Measurements from ENCODE around the gene CNTN4.

The CNTN4 gene

GRCh38 chr3:2958551-2958950 lies 859.9 kb downstream of the CNTN4 start:
- no peak for TF ChIP-seq CTCF (IDR thresholded peaks at IDR 0.05; ENCODE audit: low read depth, low read length, missing control alignments)
- in situ Hi-C loops (cut with HindIII; ENCODE audit: low pct_ligation_motif_present, low sequenced_read_pairs) = no loop called here
- no peak overlapping the region for H3K4me3 ChIP-seq (ENCODE audit: low read depth, low read length)
- no peaks in the 10 kb centered on the region for H3K27me3 ChIP-seq (replicated peaks)
- no peak overlapping the region for H3K27ac ChIP-seq
- no peaks in the 10 kb centered on the region for H3K36me3 ChIP-seq (replicated peaks)
- no peak for DNase-seq

DNA sequence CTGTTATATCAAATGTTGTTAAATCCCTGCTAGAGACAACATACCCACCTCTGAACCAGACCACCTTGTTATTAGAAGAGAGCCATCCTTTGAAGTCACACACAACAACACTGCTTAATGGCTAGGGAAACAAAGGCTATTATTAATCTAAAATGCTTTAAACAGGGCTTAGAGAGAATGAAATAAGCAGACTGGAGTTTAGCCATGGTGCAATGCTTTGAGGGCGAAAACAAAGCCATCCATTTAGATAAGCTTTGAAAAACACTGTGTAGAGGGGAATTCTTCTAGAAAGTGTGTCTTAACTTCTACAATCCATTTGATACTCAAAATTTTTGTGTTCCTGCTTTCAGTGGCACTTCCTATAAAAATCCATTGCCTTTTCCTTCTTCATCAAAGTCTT lies 862.9 kb downstream of the CNTN4 start:
- TF ChIP-seq CTCF (IDR thresholded peaks at IDR 0.05; ENCODE audit: low read depth, low read length, missing control alignments) = no peak
- no peak for DNase-seq
- Histone ChIP-seq H3K4me3 (ENCODE audit: low read depth, low read length) (no peak overlapping the region), H3K27me3 (replicated peaks) (no peaks in the 10 kb centered on the region), H3K27ac (no peak overlapping the region), H3K36me3 (replicated peaks) (no peaks in the 10 kb centered on the region)
- in situ Hi-C loops (cut with HindIII; ENCODE audit: low pct_ligation_motif_present, low sequenced_read_pairs) = no loop called here

GRCh38 chr3:2967871-2968270 lies 869.2 kb downstream of the CNTN4 start:
- H3K36me3 ChIP-seq (replicated peaks) = no peaks in the 10 kb centered on the region
- DNase-seq = no peak
- no peak overlapping the region for H3K27ac ChIP-seq
- no peak overlapping the region for H3K4me3 ChIP-seq (ENCODE audit: low read depth, low read length)
- no peaks in the 10 kb centered on the region for H3K27me3 ChIP-seq (replicated peaks)
- no peak for TF ChIP-seq CTCF (IDR thresholded peaks at IDR 0.05; ENCODE audit: low read depth, low read length, missing control alignments)
- in situ Hi-C loops (cut with HindIII; ENCODE audit: low pct_ligation_motif_present, low sequenced_read_pairs) = no loop called here

DNA sequence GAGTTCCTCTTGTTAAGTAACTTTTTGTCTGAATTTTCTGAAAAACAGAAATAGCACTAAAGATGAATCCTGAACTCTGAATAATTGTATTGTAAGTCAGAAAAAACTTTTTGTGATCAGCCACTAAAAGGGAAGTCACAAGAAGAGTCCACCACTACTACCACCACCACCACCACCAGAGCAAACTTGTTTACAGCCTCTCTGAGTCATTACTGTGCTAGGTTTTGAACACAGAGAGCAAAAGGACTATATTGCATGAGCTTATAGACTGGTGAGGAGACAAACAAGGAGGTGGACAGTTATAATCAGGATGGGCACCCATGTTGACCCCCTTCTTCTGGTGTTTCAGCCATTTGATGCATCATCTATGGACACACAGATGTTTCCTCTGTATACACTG lies 869.8 kb downstream of the CNTN4 start:
- in situ Hi-C loops (cut with HindIII; ENCODE audit: low pct_ligation_motif_present, low sequenced_read_pairs) = no loop called here
- no peak for DNase-seq
- Histone ChIP-seq H3K4me3 (ENCODE audit: low read depth, low read length) (no peak overlapping the region), H3K36me3 (replicated peaks) (no peaks in the 10 kb centered on the region), H3K27me3 (replicated peaks) (no peaks in the 10 kb centered on the region), H3K27ac (no peak overlapping the region)
- no peak for TF ChIP-seq CTCF (IDR thresholded peaks at IDR 0.05; ENCODE audit: low read depth, low read length, missing control alignments)

DNA sequence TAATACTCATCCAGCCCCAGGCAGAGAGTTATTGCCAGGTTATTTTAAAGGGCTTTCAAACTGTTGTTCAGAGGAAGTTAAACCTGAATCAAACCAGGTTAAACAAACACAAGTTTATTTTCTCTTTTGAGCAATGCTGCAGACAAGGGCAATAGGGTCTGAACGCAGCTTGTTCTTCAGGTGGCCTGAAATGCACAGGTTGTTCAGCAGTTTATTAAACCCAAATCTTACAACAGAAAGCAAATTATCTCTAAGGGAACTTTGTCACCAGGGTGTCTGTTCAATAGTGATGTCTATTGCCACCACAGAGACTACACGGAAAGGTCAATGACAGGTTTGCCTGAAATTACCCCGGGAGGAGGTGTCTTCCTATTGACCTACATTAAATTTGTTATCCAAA lies 877.5 kb downstream of the CNTN4 start:
- no peak for DNase-seq
- H3K4me3 ChIP-seq (ENCODE audit: low read depth, low read length) = no peak overlapping the region
- H3K27me3 ChIP-seq (replicated peaks) = no peaks in the 10 kb centered on the region
- TF ChIP-seq CTCF (IDR thresholded peaks at IDR 0.05; ENCODE audit: low read depth, low read length, missing control alignments) = no peak
- in situ Hi-C loops (cut with HindIII; ENCODE audit: low pct_ligation_motif_present, low sequenced_read_pairs) = no loop called here
- H3K36me3 ChIP-seq (replicated peaks) = no peaks in the 10 kb centered on the region
- no peak overlapping the region for H3K27ac ChIP-seq

DNA sequence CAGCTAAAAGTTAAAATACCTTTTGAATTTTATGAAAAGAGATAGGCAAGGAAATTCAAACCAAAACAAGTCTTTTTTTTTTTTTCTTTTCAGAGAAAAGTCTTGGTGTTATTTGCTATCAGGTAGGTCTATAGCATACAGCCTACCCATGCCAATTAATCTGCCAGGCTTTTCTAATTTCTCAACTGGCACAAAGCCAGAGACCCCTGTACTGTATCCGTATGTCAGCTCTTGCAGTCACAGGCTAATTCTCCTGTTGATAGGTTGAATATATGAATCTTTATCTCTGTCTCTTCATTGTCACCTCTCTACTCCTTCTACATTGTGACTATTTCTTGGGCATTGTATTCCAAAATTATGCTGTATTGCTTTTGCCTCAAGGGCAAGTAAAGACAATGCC lies 878.1 kb downstream of the CNTN4 start:
- no peak for TF ChIP-seq CTCF (IDR thresholded peaks at IDR 0.05; ENCODE audit: low read depth, low read length, missing control alignments)
- no peaks in the 10 kb centered on the region for H3K36me3 ChIP-seq (replicated peaks)
- H3K27ac ChIP-seq = no peak overlapping the region
- no peaks in the 10 kb centered on the region for H3K27me3 ChIP-seq (replicated peaks)
- in situ Hi-C loops (cut with HindIII; ENCODE audit: low pct_ligation_motif_present, low sequenced_read_pairs) = no loop called here
- no peak overlapping the region for H3K4me3 ChIP-seq (ENCODE audit: low read depth, low read length)
- no peak for DNase-seq

Data from brain microvascular endothelial cell (primary cell).